ENCODE data around the gene FAM193A.
A peak's percentile ranks its signal among the peaks of the same experiment; 100 is the strongest.

Gene FAM193A

DNA sequence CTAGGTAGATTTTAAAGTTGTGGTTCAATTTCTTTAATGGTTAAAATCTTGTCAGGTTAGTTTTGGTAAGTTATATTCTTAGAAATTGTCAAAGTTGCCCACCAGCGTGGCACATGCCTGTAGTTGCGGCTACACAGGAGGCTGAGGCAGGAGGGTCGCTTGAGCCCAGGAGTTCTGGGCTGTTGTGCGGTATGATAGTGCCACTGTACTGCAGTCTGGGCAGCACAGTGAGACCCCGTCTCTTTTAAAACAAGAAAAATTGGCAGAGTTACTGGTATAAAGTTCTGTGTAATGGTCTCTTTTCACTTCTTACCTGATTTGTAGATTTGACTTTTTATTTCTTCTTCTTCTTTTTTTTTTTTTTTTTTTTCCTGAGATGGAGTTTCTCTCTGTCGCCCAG, 64.4 kb downstream of the FAM193A start:
- Histone ChIP-seq H3K9ac (ENCODE audit: low read length) (no peak overlapping the region), H2AFZ (ENCODE audit: low read length) (no peak overlapping the region), H4K20me1 (ENCODE audit: insufficient read depth, low read length) (no peaks in the 10 kb centered on the region), H3K36me3 (ENCODE audit: insufficient read depth, low read length) (peaks cover 4% of the 10 kb centered on the region; the same call in 1 of the 2 replicates), H3K27ac (ENCODE audit: low read depth, low read length, poor library complexity, severe bottlenecking) (peak overlapping the region; percentile 80), H3K79me2 (ENCODE audit: insufficient read depth, low read length) (peaks cover 7% of the 10 kb centered on the region; the same call in 1 of the 2 replicates), H3K27me3 (ENCODE audit: insufficient read depth, low read length) (no peaks in the 10 kb centered on the region), H3K4me3 (ENCODE audit: low read depth, low read length, poor library complexity, severe bottlenecking) (no peak overlapping the region), H3K9me2 (ENCODE audit: low read depth, low read length) (no peaks in the 10 kb centered on the region), H3K9me3 (ENCODE audit: low read length) (no peaks in the 10 kb centered on the region), H3K4me1 (ENCODE audit: insufficient read depth, low read length, severe bottlenecking) (peaks cover 61% of the 10 kb centered on the region), H3F3A (ENCODE audit: insufficient read depth, low read length) (no peaks in the 10 kb centered on the region), H3K4me2 (ENCODE audit: low read length) (peak overlapping the region; percentile 22; the same call in 1 of the 2 replicates)
- no peak for TF ChIP-seq EZH2 (IDR thresholded peaks at IDR 0.05; ENCODE audit: borderline replicate concordance, low read length)
- TF ChIP-seq, protein P1, sequence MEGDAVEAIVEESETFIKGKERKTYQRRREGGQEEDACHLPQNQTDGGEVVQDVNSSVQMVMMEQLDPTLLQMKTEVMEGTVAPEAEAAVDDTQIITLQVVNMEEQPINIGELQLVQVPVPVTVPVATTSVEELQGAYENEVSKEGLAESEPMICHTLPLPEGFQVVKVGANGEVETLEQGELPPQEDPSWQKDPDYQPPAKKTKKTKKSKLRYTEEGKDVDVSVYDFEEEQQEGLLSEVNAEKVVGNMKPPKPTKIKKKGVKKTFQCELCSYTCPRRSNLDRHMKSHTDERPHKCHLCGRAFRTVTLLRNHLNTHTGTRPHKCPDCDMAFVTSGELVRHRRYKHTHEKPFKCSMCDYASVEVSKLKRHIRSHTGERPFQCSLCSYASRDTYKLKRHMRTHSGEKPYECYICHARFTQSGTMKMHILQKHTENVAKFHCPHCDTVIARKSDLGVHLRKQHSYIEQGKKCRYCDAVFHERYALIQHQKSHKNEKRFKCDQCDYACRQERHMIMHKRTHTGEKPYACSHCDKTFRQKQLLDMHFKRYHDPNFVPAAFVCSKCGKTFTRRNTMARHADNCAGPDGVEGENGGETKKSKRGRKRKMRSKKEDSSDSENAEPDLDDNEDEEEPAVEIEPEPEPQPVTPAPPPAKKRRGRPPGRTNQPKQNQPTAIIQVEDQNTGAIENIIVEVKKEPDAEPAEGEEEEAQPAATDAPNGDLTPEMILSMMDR (IDR thresholded peaks at IDR 0.05; ENCODE audit: low read length), result no peak

DNA sequence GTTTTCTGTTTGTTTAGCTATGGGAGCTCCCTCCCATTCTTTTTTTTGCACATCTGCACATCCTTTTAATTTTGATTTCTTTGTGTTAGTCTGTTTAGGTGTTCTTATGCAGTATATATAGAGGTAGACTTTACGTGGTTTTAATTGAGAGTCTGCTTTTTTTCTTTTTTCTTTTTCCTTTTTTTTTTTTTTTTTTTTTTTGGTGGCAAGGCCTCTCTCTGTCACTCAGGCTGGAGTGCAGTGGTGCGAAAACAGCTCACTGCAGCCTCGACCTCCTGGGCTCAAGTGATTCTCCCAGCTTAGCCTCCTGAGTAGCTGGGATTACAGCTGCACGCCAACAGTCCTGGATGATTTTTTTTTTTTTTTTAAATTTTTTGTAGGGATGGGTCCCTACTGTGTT, 68.2 kb downstream of the FAM193A start:
- no peak overlapping the region for H3K9ac ChIP-seq (ENCODE audit: low read length)
- H3K27ac ChIP-seq (ENCODE audit: low read depth, low read length, poor library complexity, severe bottlenecking), result peak overlapping the region; percentile 32
- no peaks in the 10 kb centered on the region for H3K9me2 ChIP-seq (ENCODE audit: low read depth, low read length)
- peaks cover 56% of the 10 kb centered on the region for H3K4me1 ChIP-seq (ENCODE audit: insufficient read depth, low read length, severe bottlenecking)
- TF ChIP-seq, protein P1 (IDR thresholded peaks at IDR 0.05; ENCODE audit: low read length), result no peak
- no peak for TF ChIP-seq EZH2 (IDR thresholded peaks at IDR 0.05; ENCODE audit: borderline replicate concordance, low read length)
- no peaks in the 10 kb centered on the region for H3F3A ChIP-seq (ENCODE audit: insufficient read depth, low read length)
- no peaks in the 10 kb centered on the region for H3K27me3 ChIP-seq (ENCODE audit: insufficient read depth, low read length)
- H4K20me1 ChIP-seq (ENCODE audit: insufficient read depth, low read length), result no peaks in the 10 kb centered on the region
- no peak overlapping the region for H2AFZ ChIP-seq (ENCODE audit: low read length)
- peaks cover 29% of the 10 kb centered on the region for H3K79me2 ChIP-seq (ENCODE audit: insufficient read depth, low read length)
- H3K4me3 ChIP-seq (ENCODE audit: low read depth, low read length, poor library complexity, severe bottlenecking), result no peak overlapping the region
- H3K36me3 ChIP-seq (ENCODE audit: insufficient read depth, low read length), result no peaks in the 10 kb centered on the region
- H3K4me2 ChIP-seq (ENCODE audit: low read length), result peak overlapping the region; percentile 32; the same call in 1 of the 2 replicates
- H3K9me3 ChIP-seq (ENCODE audit: low read length), result no peaks in the 10 kb centered on the region

DNA sequence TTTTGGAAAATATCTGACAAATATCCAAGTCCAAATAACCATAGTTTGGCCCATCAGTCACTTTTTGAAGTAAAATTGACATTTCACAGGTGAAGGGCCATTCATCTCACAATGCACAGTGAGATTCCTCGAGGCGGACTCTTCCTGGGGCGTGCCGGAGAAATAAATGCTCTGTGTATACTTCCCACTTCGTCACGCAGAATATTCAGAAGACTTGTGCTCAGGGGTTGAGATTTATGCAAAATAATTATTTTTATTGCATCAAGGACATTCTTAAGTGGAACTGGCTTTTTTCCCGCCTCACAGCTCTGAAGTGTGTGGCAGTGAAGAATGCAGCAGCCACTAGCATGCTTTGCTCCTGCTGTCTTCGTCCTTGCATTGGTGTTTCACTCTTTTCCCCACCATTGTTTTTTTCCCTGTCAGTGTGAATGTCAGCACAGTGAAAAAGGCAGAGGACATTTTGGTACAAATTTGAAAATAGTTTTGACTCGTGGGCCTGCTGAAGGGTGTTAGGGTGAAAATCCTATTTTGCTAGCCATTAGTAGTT, 70.6 kb downstream of the FAM193A start:
- Histone ChIP-seq H3K27ac (ENCODE audit: low read depth, low read length, poor library complexity, severe bottlenecking) (no peak overlapping the region), H3K9me2 (ENCODE audit: low read depth, low read length) (no peaks in the 10 kb centered on the region), H4K20me1 (ENCODE audit: insufficient read depth, low read length) (no peaks in the 10 kb centered on the region), H3K9me3 (ENCODE audit: low read length) (no peaks in the 10 kb centered on the region), H3K27me3 (ENCODE audit: insufficient read depth, low read length) (no peaks in the 10 kb centered on the region), H2AFZ (ENCODE audit: low read length) (no peak overlapping the region), H3K4me1 (ENCODE audit: insufficient read depth, low read length, severe bottlenecking) (peaks cover 39% of the 10 kb centered on the region), H3K79me2 (ENCODE audit: insufficient read depth, low read length) (peaks cover 29% of the 10 kb centered on the region), H3K9ac (ENCODE audit: low read length) (no peak overlapping the region; the same call in 1 of the 2 replicates), H3F3A (ENCODE audit: insufficient read depth, low read length) (no peaks in the 10 kb centered on the region), H3K4me3 (ENCODE audit: low read depth, low read length, poor library complexity, severe bottlenecking) (peak overlapping the region; percentile 22), H3K4me2 (ENCODE audit: low read length) (peak overlapping the region; percentile 46; the same call in 1 of the 2 replicates), H3K36me3 (ENCODE audit: insufficient read depth, low read length) (no peaks in the 10 kb centered on the region)
- no peak for TF ChIP-seq EZH2 (IDR thresholded peaks at IDR 0.05; ENCODE audit: borderline replicate concordance, low read length)
- TF ChIP-seq, protein P1 (IDR thresholded peaks at IDR 0.05; ENCODE audit: low read length), result no peak

Measured in OCI-LY1 (cell line).